HepG2 (cell line): ENCODE measurements around the gene PLEKHD1. TPM values are rescaled to one million over a fixed set of nuclear protein-coding genes. Genes with fewer than 3 reads are reported as not detected.

ENCODE experiments used
- AHDC1 ChIP-seq: sonication (generic); formaldehyde crosslinking; IDR thresholded peaks from 2 replicates; pipeline ENCODE4 v1.5.1; 2020; ENCODE audit warnings: mild to moderate bottlenecking, missing genetic modification reagents, borderline replicate concordance
- ARID4A ChIP-seq: sonication (generic); formaldehyde crosslinking; IDR thresholded peaks from 2 replicates; pipeline ENCODE4 v1.5.0; 2020; ENCODE audit warnings: mild to moderate bottlenecking, missing genetic modification reagents, borderline replicate concordance
- HNRNPK ChIP-seq: fragments of 200-400 bp; formaldehyde crosslinking; IDR thresholded peaks from 2 replicates; pipeline ENCODE4 v1.6.1; 2018; ENCODE audit warnings: low read length, low read depth, moderate library complexity, mild to moderate bottlenecking; ENCODE audit not compliant: poor library complexity, severe bottlenecking
- KLF15 ChIP-seq: sonication (generic); formaldehyde crosslinking; IDR thresholded peaks from 2 replicates; pipeline ENCODE4 v1.8.1; 2023; ENCODE audit warnings: borderline replicate concordance, mild to moderate bottlenecking, inconsistent platforms, missing genetic modification reagents, mixed read lengths
- NAIF1 ChIP-seq: sonication (generic); formaldehyde crosslinking; IDR thresholded peaks from 2 replicates; pipeline ENCODE4 v1.5.0; 2020; ENCODE audit warnings: mild to moderate bottlenecking, missing genetic modification reagents, borderline replicate concordance
- NCOR1 ChIP-seq: fragments of 200-600 bp; sonication (generic); IDR thresholded peaks from 2 replicates; pipeline ENCODE4 v1.7.0; 2017; ENCODE audit warnings: antibody characterized with exemption, low read length, borderline replicate concordance
- NFYC ChIP-seq: IDR thresholded peaks from 2 replicates; pipeline ENCODE4 v1.6.1; 2016; ENCODE audit warnings: missing genetic modification reagents, missing compliant biosample characterization
- POGZ ChIP-seq: sonication (generic); formaldehyde crosslinking; IDR thresholded peaks from 2 replicates; pipeline ENCODE4 v1.4.0; 2020; ENCODE audit warnings: mild to moderate bottlenecking, missing genetic modification reagents
- TEAD3 ChIP-seq: optimal IDR thresholded peaks from 2 replicates; pipeline ENCODE3; 2016; ENCODE audit warnings: borderline replicate concordance
- TFDP1 ChIP-seq: IDR thresholded peaks from 2 replicates; pipeline ENCODE4 v1.6.1; 2016; ENCODE audit warnings: missing compliant biosample characterization, missing genetic modification reagents, borderline replicate concordance
- U2AF2 ChIP-seq: fragments of 200-400 bp; formaldehyde crosslinking; IDR thresholded peaks from 2 replicates; pipeline ENCODE4 v1.6.1; 2017; ENCODE audit warnings: low read depth, mild to moderate bottlenecking, low read length
- ZBTB7B ChIP-seq: sonication (generic); formaldehyde crosslinking; IDR thresholded peaks from 2 replicates; pipeline ENCODE4 v1.4.0; 2020; ENCODE audit warnings: missing genetic modification reagents
- ZMAT3 ChIP-seq: sonication (generic); formaldehyde crosslinking; conservative IDR thresholded peaks from 2 replicates; pipeline ENCODE4 v1.7.0; 2021; ENCODE audit warnings: missing genetic modification reagents
- ZNF160 ChIP-seq: sonication (generic); formaldehyde crosslinking; IDR thresholded peaks from 2 replicates; pipeline ENCODE4 v1.8.0; 2022; ENCODE audit warnings: mild to moderate bottlenecking, inconsistent platforms, missing genetic modification reagents
- ZNF205 ChIP-seq: IDR thresholded peaks from 2 replicates; pipeline ENCODE4 v1.6.1; 2018; ENCODE audit warnings: missing biosample characterization, missing genetic modification reagents
- ZNF605 ChIP-seq: sonication (generic); formaldehyde crosslinking; IDR thresholded peaks from 2 replicates; pipeline ENCODE4 v1.8.0; 2022; ENCODE audit warnings: mild to moderate bottlenecking, missing genetic modification reagents
- ZSCAN21 ChIP-seq: sonication (generic); formaldehyde crosslinking; IDR thresholded peaks from 2 replicates; pipeline ENCODE4 v1.8.0; 2022; ENCODE audit warnings: mild to moderate bottlenecking, missing genetic modification reagents, moderate library complexity, borderline replicate concordance
- ZSCAN30 ChIP-seq: sonication (generic); formaldehyde crosslinking; IDR thresholded peaks from 2 replicates; pipeline ENCODE4 v1.5.0; 2020; ENCODE audit warnings: mild to moderate bottlenecking, missing genetic modification reagents
- polyA plus RNA-seq, 8 experiments: library from polyadenylated mRNA; depleted of rRNA in 3 of 8; stranded (reverse) in 7 of 8; unstranded in 1 of 8; fragments of >200 nt; fragmentation: Illumina TruSeq in 4 of 8; extraction: Trizol in 4 of 8; gene quantifications; 2 replicates each; pipeline versions ENCODE4 v1.2.1 to v1.2.3, GENCODE V29; 2011 to 2016; ENCODE audit warnings: low read depth in 4 of 8, missing spikeins in 1 of 8, mixed read lengths in 1 of 8; ENCODE audit not compliant: insufficient read depth in 1 of 8
- total RNA-seq, 5 experiments: library from RNA; depleted of rRNA; stranded (reverse); fragments of >200 nt; fragmentation: Illumina TruSeq; extraction: Trizol; gene quantifications; 2 replicates each; pipeline ENCODE4 v1.2.3, GENCODE V29; 2016; ENCODE audit warnings: low read depth in 1 of 5
- TF ChIP-seq, protein P1 (sequence below): sonication (generic); formaldehyde crosslinking; IDR thresholded peaks from 2 replicates; pipeline ENCODE4 v1.8.1; 2023; ENCODE audit warnings: mild to moderate bottlenecking, missing genetic modification reagents, borderline replicate concordance

PLEKHD1 gene
- total and polyA plus RNA-seq, 2 of the 13 experiments (the other 11 are each of a cell fraction or from before 2014, with no cell fraction given) = 0.01 TPM; not detected in 1

- peak; percentile 62; the same call in 1 of the 2 replicates for TF ChIP-seq ARID4A (CRISPR knock-in tag)
- 0 out of 2 replicates have a peak, but pooled peaks have one; percentile 25 for TF ChIP-seq ZNF605 (CRISPR knock-in tag)
- TF ChIP-seq HNRNPK = no peak
- 0 out of 2 replicates have a peak, but pooled peaks have one; percentile 39 for TF ChIP-seq ZSCAN21 (CRISPR knock-in tag)
- TF ChIP-seq NFYC (CRISPR knock-in tag) = no peak
- TF ChIP-seq ZNF160 = no peak
- TF ChIP-seq ZSCAN30 (CRISPR knock-in tag) = no peak
- TF ChIP-seq U2AF2 = no peak
- TF ChIP-seq AHDC1 (CRISPR knock-in tag) = peak; percentile 83
- TF ChIP-seq POGZ = peak; percentile 58; the same call in 1 of the 2 replicates
- TF ChIP-seq TEAD3 = peak; percentile 42
- peak; percentile 60; the same call in 1 of the 2 replicates for TF ChIP-seq NCOR1
- TF ChIP-seq, protein P1, sequence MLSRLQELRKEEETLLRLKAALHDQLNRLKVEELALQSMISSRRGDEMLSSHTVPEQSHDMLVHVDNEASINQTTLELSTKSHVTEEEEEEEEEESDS (CRISPR knock-in tag) = no peak
- TF ChIP-seq KLF15 (CRISPR knock-in tag) = no peak
- no peak for TF ChIP-seq TFDP1 (CRISPR knock-in tag)
- no peak for TF ChIP-seq ZMAT3
- 0 out of 2 replicates have a peak, but pooled peaks have one; percentile 15 for TF ChIP-seq ZBTB7B (CRISPR knock-in tag)
- no peak for TF ChIP-seq NAIF1 (CRISPR knock-in tag)
- no peak for TF ChIP-seq ZNF205
Observed at GRCh38 chr14:69580009-69580577, 95.6 kb downstream of the PLEKHD1 start (continued).
